ENCODE data around the gene GNPTG. TPM values are rescaled to one million over a fixed set of nuclear protein-coding genes. Genes with fewer than 3 reads are reported as not detected.

Gene GNPTG
- total and polyA plus RNA-seq, 9 of the 15 experiments (the other 6 are each of a cell fraction or from before 2014, with no cell fraction given) = 0.69 to 33.3 (median 13.6) TPM

DNA sequence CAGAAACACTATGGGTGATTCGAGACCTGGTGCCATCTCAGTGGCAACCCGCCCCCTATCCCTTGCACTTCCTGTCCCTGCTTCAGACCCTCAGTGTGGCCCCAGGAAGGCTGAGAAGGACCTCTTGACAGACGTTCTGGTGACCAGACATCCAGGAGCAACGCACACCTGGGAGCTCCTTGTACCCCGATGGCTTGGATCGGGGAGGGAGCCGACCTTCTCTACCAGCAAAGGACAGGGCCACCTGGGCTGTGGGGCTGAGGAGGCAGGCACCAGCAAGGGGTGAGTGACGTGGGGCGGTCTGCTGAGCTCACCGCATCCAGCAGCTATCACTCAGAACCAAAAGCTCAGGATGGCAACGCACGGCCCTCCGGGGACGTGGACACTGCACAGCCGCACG lies 35.6 kb downstream of the GNPTG start:
- Histone ChIP-seq H3K4me1 (replicated peaks in 1 of 2; ENCODE audit: control insufficient read depth in 2 of 2, insufficient read depth in 2 of 2, low read length in 2 of 2) (peaks cover 0 to 42% of the 10 kb centered on the region in 2 experiments; a peak in 2 of 5 replicates), H3K9me1 (ENCODE audit: control insufficient read depth, insufficient read depth, low read length) (no peaks in the 10 kb centered on the region), H3K9me3 (replicated peaks; ENCODE audit: control insufficient read depth, insufficient read depth, low read depth, low read length) (no peaks in the 10 kb centered on the region), H3K27me3 (ENCODE audit: control insufficient read depth in 2 of 2, insufficient read depth in 2 of 2, low read length in 2 of 2) (no peaks in the 10 kb centered on the region), H3K79me2 (ENCODE audit: control insufficient read depth, insufficient read depth, low read length) (no peaks in the 10 kb centered on the region), H3K4me3 (no peak overlapping the region), H4K20me1 (replicated peaks; ENCODE audit: control insufficient read depth, insufficient read depth, low read length) (no peaks in the 10 kb centered on the region), H2AFZ (ENCODE audit: low read depth, low read length) (no peak overlapping the region), H3K4me2 (ENCODE audit: insufficient read depth, low read length) (no peak overlapping the region), H3K9ac (ENCODE audit: insufficient read depth in 1 of 2, low read depth in 2 of 2, low read length in 2 of 2) (peak overlapping the region in 1 of 2 experiments; percentile 64; a peak in 2 of 4 replicates), H3K36me3 (ENCODE audit: control insufficient read depth, insufficient read depth, low read length) (no peaks in the 10 kb centered on the region), H3K27ac (ENCODE audit: extremely low read depth, low read depth, low read length) (no peak overlapping the region)
- ChIA-PET POLR2A (interaction anchor here (0.6 to 5.9 kb wide), 3 partner anchors 8 to 45 kb away, joined by 3 to 48 read pairs (median 3); no protein-coding TSS in a partner anchor), CTCF (ENCODE audit: low intra/inter-chr PET ratio) (no interaction called here)
- 46% methylated on average over 15 of the region's 16 CpGs for WGBS (ENCODE audit: insufficient coverage, low coverage, missing lambda C conversion rate)
- intact Hi-C loops (cut with micrococcal nuclease) (no loop called here), in situ Hi-C loops (cut with MboI) (no loop called here)
- ATAC-seq = no peak
- DNase-seq (ENCODE audit: extremely low read depth in 1 of 4, low spot score in 3 of 4) = no peak
- no peak for FAIRE-seq
- BruUV-seq (replicated peaks) = no TSS peak
- TF ChIP-seq SMARCC2 (IDR thresholded peaks at IDR 0.05; ENCODE audit: low read depth) = no peak
- TF ChIP-seq, protein P1, sequence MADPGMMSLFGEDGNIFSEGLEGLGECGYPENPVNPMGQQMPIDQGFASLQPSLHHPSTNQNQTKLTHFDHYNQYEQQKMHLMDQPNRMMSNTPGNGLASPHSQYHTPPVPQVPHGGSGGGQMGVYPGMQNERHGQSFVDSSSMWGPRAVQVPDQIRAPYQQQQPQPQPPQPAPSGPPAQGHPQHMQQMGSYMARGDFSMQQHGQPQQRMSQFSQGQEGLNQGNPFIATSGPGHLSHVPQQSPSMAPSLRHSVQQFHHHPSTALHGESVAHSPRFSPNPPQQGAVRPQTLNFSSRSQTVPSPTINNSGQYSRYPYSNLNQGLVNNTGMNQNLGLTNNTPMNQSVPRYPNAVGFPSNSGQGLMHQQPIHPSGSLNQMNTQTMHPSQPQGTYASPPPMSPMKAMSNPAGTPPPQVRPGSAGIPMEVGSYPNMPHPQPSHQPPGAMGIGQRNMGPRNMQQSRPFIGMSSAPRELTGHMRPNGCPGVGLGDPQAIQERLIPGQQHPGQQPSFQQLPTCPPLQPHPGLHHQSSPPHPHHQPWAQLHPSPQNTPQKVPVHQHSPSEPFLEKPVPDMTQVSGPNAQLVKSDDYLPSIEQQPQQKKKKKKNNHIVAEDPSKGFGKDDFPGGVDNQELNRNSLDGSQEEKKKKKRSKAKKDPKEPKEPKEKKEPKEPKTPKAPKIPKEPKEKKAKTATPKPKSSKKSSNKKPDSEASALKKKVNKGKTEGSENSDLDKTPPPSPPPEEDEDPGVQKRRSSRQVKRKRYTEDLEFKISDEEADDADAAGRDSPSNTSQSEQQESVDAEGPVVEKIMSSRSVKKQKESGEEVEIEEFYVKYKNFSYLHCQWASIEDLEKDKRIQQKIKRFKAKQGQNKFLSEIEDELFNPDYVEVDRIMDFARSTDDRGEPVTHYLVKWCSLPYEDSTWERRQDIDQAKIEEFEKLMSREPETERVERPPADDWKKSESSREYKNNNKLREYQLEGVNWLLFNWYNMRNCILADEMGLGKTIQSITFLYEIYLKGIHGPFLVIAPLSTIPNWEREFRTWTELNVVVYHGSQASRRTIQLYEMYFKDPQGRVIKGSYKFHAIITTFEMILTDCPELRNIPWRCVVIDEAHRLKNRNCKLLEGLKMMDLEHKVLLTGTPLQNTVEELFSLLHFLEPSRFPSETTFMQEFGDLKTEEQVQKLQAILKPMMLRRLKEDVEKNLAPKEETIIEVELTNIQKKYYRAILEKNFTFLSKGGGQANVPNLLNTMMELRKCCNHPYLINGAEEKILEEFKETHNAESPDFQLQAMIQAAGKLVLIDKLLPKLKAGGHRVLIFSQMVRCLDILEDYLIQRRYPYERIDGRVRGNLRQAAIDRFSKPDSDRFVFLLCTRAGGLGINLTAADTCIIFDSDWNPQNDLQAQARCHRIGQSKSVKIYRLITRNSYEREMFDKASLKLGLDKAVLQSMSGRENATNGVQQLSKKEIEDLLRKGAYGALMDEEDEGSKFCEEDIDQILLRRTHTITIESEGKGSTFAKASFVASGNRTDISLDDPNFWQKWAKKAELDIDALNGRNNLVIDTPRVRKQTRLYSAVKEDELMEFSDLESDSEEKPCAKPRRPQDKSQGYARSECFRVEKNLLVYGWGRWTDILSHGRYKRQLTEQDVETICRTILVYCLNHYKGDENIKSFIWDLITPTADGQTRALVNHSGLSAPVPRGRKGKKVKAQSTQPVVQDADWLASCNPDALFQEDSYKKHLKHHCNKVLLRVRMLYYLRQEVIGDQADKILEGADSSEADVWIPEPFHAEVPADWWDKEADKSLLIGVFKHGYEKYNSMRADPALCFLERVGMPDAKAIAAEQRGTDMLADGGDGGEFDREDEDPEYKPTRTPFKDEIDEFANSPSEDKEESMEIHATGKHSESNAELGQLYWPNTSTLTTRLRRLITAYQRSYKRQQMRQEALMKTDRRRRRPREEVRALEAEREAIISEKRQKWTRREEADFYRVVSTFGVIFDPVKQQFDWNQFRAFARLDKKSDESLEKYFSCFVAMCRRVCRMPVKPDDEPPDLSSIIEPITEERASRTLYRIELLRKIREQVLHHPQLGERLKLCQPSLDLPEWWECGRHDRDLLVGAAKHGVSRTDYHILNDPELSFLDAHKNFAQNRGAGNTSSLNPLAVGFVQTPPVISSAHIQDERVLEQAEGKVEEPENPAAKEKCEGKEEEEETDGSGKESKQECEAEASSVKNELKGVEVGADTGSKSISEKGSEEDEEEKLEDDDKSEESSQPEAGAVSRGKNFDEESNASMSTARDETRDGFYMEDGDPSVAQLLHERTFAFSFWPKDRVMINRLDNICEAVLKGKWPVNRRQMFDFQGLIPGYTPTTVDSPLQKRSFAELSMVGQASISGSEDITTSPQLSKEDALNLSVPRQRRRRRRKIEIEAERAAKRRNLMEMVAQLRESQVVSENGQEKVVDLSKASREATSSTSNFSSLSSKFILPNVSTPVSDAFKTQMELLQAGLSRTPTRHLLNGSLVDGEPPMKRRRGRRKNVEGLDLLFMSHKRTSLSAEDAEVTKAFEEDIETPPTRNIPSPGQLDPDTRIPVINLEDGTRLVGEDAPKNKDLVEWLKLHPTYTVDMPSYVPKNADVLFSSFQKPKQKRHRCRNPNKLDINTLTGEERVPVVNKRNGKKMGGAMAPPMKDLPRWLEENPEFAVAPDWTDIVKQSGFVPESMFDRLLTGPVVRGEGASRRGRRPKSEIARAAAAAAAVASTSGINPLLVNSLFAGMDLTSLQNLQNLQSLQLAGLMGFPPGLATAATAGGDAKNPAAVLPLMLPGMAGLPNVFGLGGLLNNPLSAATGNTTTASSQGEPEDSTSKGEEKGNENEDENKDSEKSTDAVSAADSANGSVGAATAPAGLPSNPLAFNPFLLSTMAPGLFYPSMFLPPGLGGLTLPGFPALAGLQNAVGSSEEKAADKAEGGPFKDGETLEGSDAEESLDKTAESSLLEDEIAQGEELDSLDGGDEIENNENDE (IDR thresholded peaks at IDR 0.05; ENCODE audit: low read depth, low read length) = no peak
- TF ChIP-seq XRCC4 (IDR thresholded peaks at IDR 0.05; ENCODE audit: extremely low read depth, insufficient read depth, insufficient read length) = no peak
- TF ChIP-seq HNRNPUL1 (IDR thresholded peaks at IDR 0.05; ENCODE audit: low read length) = no peak
- TF ChIP-seq KDM4B (IDR thresholded peaks at IDR 0.05; ENCODE audit: borderline replicate concordance in 2 of 2, low read depth in 1 of 2) = no peak
- TF ChIP-seq, protein P2, sequence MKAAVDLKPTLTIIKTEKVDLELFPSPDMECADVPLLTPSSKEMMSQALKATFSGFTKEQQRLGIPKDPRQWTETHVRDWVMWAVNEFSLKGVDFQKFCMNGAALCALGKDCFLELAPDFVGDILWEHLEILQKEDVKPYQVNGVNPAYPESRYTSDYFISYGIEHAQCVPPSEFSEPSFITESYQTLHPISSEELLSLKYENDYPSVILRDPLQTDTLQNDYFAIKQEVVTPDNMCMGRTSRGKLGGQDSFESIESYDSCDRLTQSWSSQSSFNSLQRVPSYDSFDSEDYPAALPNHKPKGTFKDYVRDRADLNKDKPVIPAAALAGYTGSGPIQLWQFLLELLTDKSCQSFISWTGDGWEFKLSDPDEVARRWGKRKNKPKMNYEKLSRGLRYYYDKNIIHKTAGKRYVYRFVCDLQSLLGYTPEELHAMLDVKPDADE (conservative IDR thresholded peaks at IDR 0.05; ENCODE audit: control insufficient read depth, low read depth, low read length) = no peak
- TF ChIP-seq C11orf30 (IDR thresholded peaks at IDR 0.05; ENCODE audit: low read depth) = no peak
- TF ChIP-seq ZZZ3 (IDR thresholded peaks at IDR 0.05) = no peak
- no peak for TF ChIP-seq POLR3G (IDR thresholded peaks at IDR 0.05; ENCODE audit: extremely low read depth, insufficient read length, insufficient replicate concordance)
- no peak for TF ChIP-seq SRSF9 (IDR thresholded peaks at IDR 0.05; ENCODE audit: borderline replicate concordance, low read depth, low read length)
